IPS-15b (cell line): Measurements from ENCODE around the gene METTL16.
"Not testable (repeated sequence)": the region's sequence is repeated elsewhere in the genome, so short reads cannot be mapped to it uniquely, and the experiment has no call there.

Experiments
- H3K27me3 ChIP-seq: one replicate; pipeline ENCODE4 v1.6.1; 2013; ENCODE audit warnings: low read length; ENCODE audit not compliant: control insufficient read depth, insufficient read depth
- H3K36me3 ChIP-seq: one replicate; pipeline ENCODE4 v1.6.1; 2013; ENCODE audit warnings: low read length; ENCODE audit not compliant: control insufficient read depth, insufficient read depth
- H3K4me1 ChIP-seq: one replicate; pipeline ENCODE4 v1.6.1; 2013; ENCODE audit warnings: mild to moderate bottlenecking, low read length; ENCODE audit not compliant: control insufficient read depth, insufficient read depth
- H3K4me3 ChIP-seq: one replicate; pipeline ENCODE4 v1.5.1; 2013; ENCODE audit warnings: low read depth, low read length
- H3K9ac ChIP-seq: one replicate; pipeline ENCODE4 v1.6.1; 2013; ENCODE audit warnings: low read depth, mild to moderate bottlenecking, low read length
- H3K9me3 ChIP-seq: one replicate; pipeline ENCODE4 v1.6.1; 2013; ENCODE audit warnings: mild to moderate bottlenecking, low read length; ENCODE audit not compliant: control insufficient read depth, insufficient read depth

Gene METTL16

GRCh38 chr17:2532146-2532720, 20.5 kb upstream of the METTL16 start:
- H3K36me3 ChIP-seq: no peaks in the 10 kb centered on the region
- H3K4me1 ChIP-seq: no peaks in the 10 kb centered on the region
- no peak overlapping the region for H3K4me3 ChIP-seq
- no peaks in the 10 kb centered on the region for H3K9me3 ChIP-seq
- no peaks in the 10 kb centered on the region for H3K27me3 ChIP-seq
- H3K9ac ChIP-seq: no peak overlapping the region

- not testable (repeated sequence) for H3K9ac ChIP-seq, H3K36me3 ChIP-seq, H3K9me3 ChIP-seq, H3K4me1 ChIP-seq, H3K27me3 ChIP-seq, H3K4me3 ChIP-seq
Observed at GRCh38 chr17:2531243-2531954, 19.7 kb upstream of the METTL16 start.

- H3K9me3 ChIP-seq, H3K4me1 ChIP-seq, H3K36me3 ChIP-seq: not testable (repeated sequence)
Observed at GRCh38 chr17:2521775-2522410, 10.2 kb upstream of the METTL16 start.

GRCh38 chr17:2521257-2521656, 9.6 kb upstream of the METTL16 start:
- H3K4me1 ChIP-seq: no peaks in the 10 kb centered on the region
- H3K9me3 ChIP-seq: no peaks in the 10 kb centered on the region
- no peak overlapping the region for H3K4me3 ChIP-seq
- no peaks in the 10 kb centered on the region for H3K27me3 ChIP-seq
- H3K36me3 ChIP-seq: no peaks in the 10 kb centered on the region
- no peak overlapping the region for H3K9ac ChIP-seq

More at GRCh38 chr17:2521775-2522410, 10.2 kb upstream of the METTL16 start:
- H3K9ac ChIP-seq, H3K4me3 ChIP-seq, H3K27me3 ChIP-seq: not testable (repeated sequence)

GRCh38 chr17:2517539-2517938, 5.9 kb upstream of the METTL16 start:
- no peaks in the 10 kb centered on the region for H3K4me1 ChIP-seq
- H3K9me3 ChIP-seq: no peaks in the 10 kb centered on the region
- no peaks in the 10 kb centered on the region for H3K27me3 ChIP-seq
- H3K9ac ChIP-seq: no peak overlapping the region
- no peaks in the 10 kb centered on the region for H3K36me3 ChIP-seq
- no peak overlapping the region for H3K4me3 ChIP-seq

GRCh38 chr17:2511138-2511461, 588 bp downstream of the METTL16 start:
- Histone ChIP-seq H3K36me3 (peaks cover 4% of the 10 kb centered on the region), H3K9me3 (no peaks in the 10 kb centered on the region), H3K4me3 (peak overlapping the region; percentile 80), H3K9ac (peak overlapping the region; percentile 99), H3K4me1 (peaks cover 3% of the 10 kb centered on the region), H3K27me3 (no peaks in the 10 kb centered on the region)

GRCh38 chr17:2510559-2510958, 1.1 kb downstream of the METTL16 start:
- H3K9me3 ChIP-seq: no peaks in the 10 kb centered on the region

GRCh38 chr17:2508035-2508434, 3.7 kb downstream of the METTL16 start:
- H3K36me3 ChIP-seq: peaks cover 6% of the 10 kb centered on the region
- no peak overlapping the region for H3K9ac ChIP-seq
- H3K4me3 ChIP-seq: no peak overlapping the region
- H3K4me1 ChIP-seq: peaks cover 3% of the 10 kb centered on the region
- H3K9me3 ChIP-seq: no peaks in the 10 kb centered on the region
- H3K27me3 ChIP-seq: no peaks in the 10 kb centered on the region

More at GRCh38 chr17:2510559-2510958, 1.1 kb downstream of the METTL16 start:
- H3K27me3 ChIP-seq: no peaks in the 10 kb centered on the region
- peak overlapping the region; percentile 50 for H3K9ac ChIP-seq
- H3K36me3 ChIP-seq: peaks cover 4% of the 10 kb centered on the region
- H3K4me3 ChIP-seq: peak overlapping the region; percentile 80
- peaks cover 3% of the 10 kb centered on the region for H3K4me1 ChIP-seq

- H3K9me3 ChIP-seq, H3K9ac ChIP-seq, H3K4me1 ChIP-seq, H3K36me3 ChIP-seq, H3K27me3 ChIP-seq, H3K4me3 ChIP-seq: not testable (repeated sequence)
Observed at GRCh38 chr17:2507015-2507414, 4.7 kb downstream of the METTL16 start.

GRCh38 chr17:2503627-2504026, 8.1 kb downstream of the METTL16 start:
- peaks cover 14% of the 10 kb centered on the region for H3K36me3 ChIP-seq
- H3K9ac ChIP-seq: no peak overlapping the region
- peaks cover under 1% of the 10 kb centered on the region for H3K4me1 ChIP-seq
- H3K9me3 ChIP-seq: no peaks in the 10 kb centered on the region
- H3K27me3 ChIP-seq: no peaks in the 10 kb centered on the region
- no peak overlapping the region for H3K4me3 ChIP-seq

- Histone ChIP-seq H3K4me1 (no peaks in the 10 kb centered on the region), H3K27me3 (no peaks in the 10 kb centered on the region), H3K9ac (no peak overlapping the region), H3K9me3 (no peaks in the 10 kb centered on the region), H3K36me3 (peaks cover 16% of the 10 kb centered on the region), H3K4me3 (no peak overlapping the region)
Observed at GRCh38 chr17:2502871-2503580, 8.7 kb downstream of the METTL16 start.
